Right cardiac atrium (tissue), 5 donors: ENCODE results near the gene ZNF316. TPM values are rescaled to one million over a fixed set of nuclear protein-coding genes. Genes with fewer than 3 reads are reported as not detected.
"Not testable (repeated sequence)": the region's sequence is repeated elsewhere in the genome, so short reads cannot be mapped to it uniquely, and the experiment has no call there.

Source experiments
- ATAC-seq, 2 donors: fragments of 200-7000 bp; cut with Tn5 transposase; one replicate each; pipeline versions ENCODE4 v1.8.0 to v1.9.1; 2020; ENCODE audit warnings: moderate library complexity in 2 of 2, mild to moderate bottlenecking in 1 of 2
- DNase-seq, 3 donors: peaks; one replicate each; pipeline ENCODE4 v3.0.0-alpha.2; 2020
- H3K27ac ChIP-seq: one replicate; pipeline ENCODE4 v1.5.1; 2013; ENCODE audit warnings: mild to moderate bottlenecking, low read length, control low read depth, moderate library complexity
- H3K27me3 ChIP-seq: one replicate; pipeline ENCODE4 v1.6.1; 2013; ENCODE audit not compliant: control insufficient read depth, insufficient read depth
- H3K4me1 ChIP-seq: one replicate; pipeline ENCODE4 v1.6.1; 2013; ENCODE audit warnings: low read length; ENCODE audit not compliant: control insufficient read depth, insufficient read depth
- H3K4me3 ChIP-seq: one replicate; pipeline ENCODE4 v1.5.1; 2013; ENCODE audit warnings: low read length, control low read depth
- H3K9me3 ChIP-seq: one replicate; pipeline ENCODE4 v1.6.1; 2013; ENCODE audit warnings: low read length; ENCODE audit not compliant: control insufficient read depth
- WGBS: extraction: QIAGEN DNeasy Blood & Tissue Kit; methylation state at CpG from one replicate; pipeline ENCODE4 v1.1.7; 2013; 5-methylcytosine and 5-hydroxymethylcytosine counted together
- intact Hi-C, 4 donors: fragments of 100-400 bp; cut with DNase I; formaldehyde crosslinking; loops; one replicate each; pipeline versions ENCODE4 v1.11.0 to v1.14.0; 2022 to 2023
- polyA plus RNA-seq: library from polyadenylated mRNA; stranded (reverse); fragments of 200-250 nt; gene quantifications from one replicate; pipeline ENCODE4 v1.2.3, GENCODE V29; 2013
- total RNA-seq, 4 donors: library from RNA; stranded (reverse); fragmentation: NEBNext Ultra II Directional; extraction: Animal tissue kit (Norgen Biotek cat#: 25700); gene quantifications; one replicate each; pipeline ENCODE4 v1.2.1, GENCODE V29; 2021
- donor health status: healthy with polysubstance abuse.
- donor health status: DM: no; HTN: yes; CAD: no.
- donor health status: DM: no; HTN: no; CAD: no.
- donor health status: DM: no; HTN: yes; CAD: no; lungs with severe emphysema.
- donor health status: DM: yes; HTN: yes; CAD: no.

ZNF316 gene
- total and polyA plus RNA-seq, 5 donors = 11.7 to 20.7 (median 16.9) TPM

DNA sequence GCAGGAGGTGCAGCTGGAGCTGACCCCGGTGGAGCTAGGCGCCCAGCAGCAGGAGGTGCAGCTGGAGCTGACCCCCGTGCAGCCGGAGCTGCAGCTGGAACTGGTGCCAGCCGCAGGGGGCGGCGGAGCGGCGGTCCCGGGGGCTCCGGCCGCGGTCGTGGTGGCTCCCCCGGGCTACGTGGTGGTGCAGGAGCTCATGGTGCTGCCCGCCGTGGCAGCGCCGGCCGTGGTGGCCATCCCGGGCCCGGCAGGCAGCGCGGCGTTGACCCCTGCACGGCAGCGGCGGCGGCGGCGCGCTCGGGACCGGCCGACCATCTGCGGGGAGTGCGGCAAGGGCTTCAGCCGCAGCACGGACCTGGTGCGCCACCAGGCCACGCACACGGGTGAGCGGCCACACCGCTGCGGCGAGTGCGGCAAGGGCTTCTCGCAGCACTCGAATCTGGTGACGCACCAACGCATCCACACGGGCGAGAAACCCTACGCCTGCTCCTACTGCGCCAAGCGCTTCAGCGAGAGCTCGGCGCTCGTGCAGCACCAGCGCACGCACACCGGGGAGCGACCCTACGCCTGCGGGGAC lies 14.9 kb upstream of the ZNF316 start:
- ATAC-seq (no peak), DNase-seq (no peak)
- Histone ChIP-seq H3K27me3 (no peaks in the 10 kb centered on the region), H3K27ac (no peak overlapping the region), H3K9me3 (no peaks in the 10 kb centered on the region), H3K4me3 (no peak overlapping the region), H3K4me1 (no peaks in the 10 kb centered on the region)
- WGBS = 97% methylated on average over 67 of the region's 67 CpGs
- intact Hi-C loops = no loop called here

DNA sequence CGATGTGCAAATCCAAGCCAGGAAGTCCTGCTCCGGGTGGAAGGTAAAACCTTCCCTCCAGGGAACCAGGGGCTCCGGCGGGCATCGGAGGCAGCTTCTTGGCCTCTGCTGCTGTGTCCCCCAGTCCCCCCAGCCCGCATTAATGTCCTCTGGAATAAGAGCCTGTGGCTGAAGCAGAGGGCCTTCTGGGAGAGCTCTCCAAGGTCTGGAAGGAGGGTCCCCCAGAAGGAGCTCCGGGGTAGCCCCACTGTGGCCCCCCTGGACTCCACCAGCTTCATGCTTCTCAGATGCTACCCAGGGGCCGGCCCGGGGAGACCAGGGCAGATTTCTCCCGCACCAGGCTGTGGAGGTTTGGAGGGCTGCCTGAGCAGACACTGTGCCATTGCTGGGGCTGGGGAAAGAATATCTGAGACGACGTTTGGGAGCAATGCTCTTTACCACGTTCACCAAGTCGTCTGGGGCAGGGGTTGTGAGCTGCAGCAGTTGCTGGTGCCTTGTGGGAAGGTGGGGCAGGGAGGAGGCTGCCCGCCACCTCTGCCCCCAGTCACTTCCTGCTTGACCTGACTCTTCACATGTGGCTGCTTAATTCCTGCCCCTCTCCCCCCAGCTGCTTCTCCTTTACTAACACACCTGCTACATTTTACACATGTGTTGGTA lies 13.4 kb upstream of the ZNF316 start:
- H3K4me1 ChIP-seq = no peaks in the 10 kb centered on the region
- DNase-seq (no peak), ATAC-seq (no peak)
- H3K9me3 ChIP-seq = no peaks in the 10 kb centered on the region
- H3K27me3 ChIP-seq = no peaks in the 10 kb centered on the region
- H3K27ac ChIP-seq = no peak overlapping the region
- intact Hi-C loops = no loop called here
- H3K4me3 ChIP-seq = no peak overlapping the region
- 78% methylated on average over 15 of the region's 15 CpGs for WGBS

DNA sequence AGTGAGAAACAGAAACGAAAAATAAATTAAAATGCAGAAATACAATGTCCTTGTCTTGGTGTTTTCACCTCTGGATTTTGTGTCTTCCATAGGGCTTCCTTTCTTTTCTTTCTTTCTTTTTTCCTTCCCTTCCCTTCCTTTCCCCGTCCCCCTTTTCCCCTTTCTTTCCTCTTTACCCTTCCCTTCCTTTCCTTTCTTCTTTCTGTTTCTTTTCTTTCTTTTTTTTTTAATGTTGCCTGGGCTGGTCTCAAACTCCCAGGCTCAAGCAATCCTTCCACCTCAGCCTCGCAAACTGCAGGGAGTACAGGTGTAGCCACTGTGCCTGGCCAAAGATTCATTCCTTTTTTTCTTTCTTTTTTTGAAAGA lies 12.9 kb upstream of the ZNF316 start:
- Histone ChIP-seq H3K9me3 (no peaks in the 10 kb centered on the region), H3K4me1 (no peaks in the 10 kb centered on the region), H3K4me3 (no peak overlapping the region), H3K27ac (no peak overlapping the region), H3K27me3 (no peaks in the 10 kb centered on the region)
- intact Hi-C loops = no loop called here
- DNase-seq (no peak), ATAC-seq (no peak)
- WGBS = 78% methylated on average over 3 of the region's 3 CpGs

DNA sequence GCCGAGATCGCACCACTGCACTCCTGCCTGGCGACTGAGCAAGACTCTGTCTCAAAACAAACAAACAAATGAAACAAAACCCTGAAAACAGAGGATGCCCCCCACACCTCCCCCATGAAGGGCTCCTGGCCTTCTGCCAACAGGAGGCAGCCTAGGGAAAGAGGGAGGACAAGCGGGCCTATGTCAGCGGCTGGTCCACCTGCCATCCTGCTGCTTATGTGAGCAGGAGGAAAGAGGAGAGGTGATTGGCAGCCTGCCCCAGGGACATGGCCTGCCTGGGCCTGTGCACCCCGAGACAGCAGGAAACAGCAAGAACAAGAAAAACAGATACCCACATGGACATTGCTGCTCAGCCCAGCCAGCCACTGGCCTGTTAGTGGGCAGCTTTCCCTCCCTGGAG lies 9.1 kb upstream of the ZNF316 start:
- H3K27me3 ChIP-seq = no peaks in the 10 kb centered on the region
- H3K4me3 ChIP-seq = no peak overlapping the region
- WGBS = 88% methylated on average over 6 of the region's 6 CpGs
- H3K27ac ChIP-seq = no peak overlapping the region
- no peaks in the 10 kb centered on the region for H3K4me1 ChIP-seq
- no peak for ATAC-seq
- intact Hi-C loops = no loop called here
- no peak for DNase-seq
- H3K9me3 ChIP-seq = no peaks in the 10 kb centered on the region

DNA sequence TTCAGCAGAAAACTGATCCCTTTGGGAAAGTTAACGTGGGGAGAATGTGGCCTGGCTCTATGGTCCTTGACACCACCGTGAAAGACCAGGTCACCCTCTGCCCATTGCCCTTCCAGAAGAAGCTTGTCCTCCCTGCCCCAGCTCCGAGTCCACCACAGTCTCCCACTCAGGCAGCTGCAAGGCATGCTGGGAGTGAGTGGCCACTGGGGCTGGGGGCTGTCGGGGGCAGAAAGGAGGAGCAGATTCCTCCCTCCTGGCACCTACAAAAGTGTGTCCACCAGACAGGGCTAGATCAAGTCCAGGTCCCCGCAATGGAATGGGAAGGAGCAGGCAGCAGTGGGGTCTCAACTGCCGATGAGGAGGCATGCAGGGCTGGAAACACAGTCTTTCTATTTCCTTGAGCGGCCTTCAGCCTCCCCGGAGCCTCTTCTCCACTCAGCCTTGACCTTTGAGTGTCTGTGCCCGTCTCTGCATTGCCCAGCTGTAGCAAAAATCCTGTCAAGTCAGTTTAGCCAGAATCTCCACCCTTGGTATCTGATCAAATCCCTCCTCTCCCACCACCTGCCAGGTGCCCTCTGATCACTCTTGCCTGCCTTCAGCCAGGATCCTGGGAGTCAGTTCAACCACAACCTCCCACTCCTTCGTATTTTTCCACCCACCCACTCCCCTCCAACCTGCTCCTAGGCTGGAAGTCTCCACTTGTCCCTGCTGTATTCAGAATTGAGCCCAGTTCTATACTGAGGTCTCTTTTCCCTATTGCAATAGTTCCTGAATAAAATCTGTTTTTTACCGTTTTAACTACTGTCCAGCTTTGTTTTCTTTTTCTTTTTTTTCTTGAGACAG lies 6.9 kb upstream of the ZNF316 start:
- H3K9me3 ChIP-seq = no peaks in the 10 kb centered on the region
- ATAC-seq = no peak
- H3K4me3 ChIP-seq = no peak overlapping the region
- intact Hi-C loops = no loop called here
- 70% methylated on average over 11 of the region's 11 CpGs for WGBS
- H3K27me3 ChIP-seq = no peaks in the 10 kb centered on the region
- DNase-seq = no peak
- no peaks in the 10 kb centered on the region for H3K4me1 ChIP-seq
- no peak overlapping the region for H3K27ac ChIP-seq

DNA sequence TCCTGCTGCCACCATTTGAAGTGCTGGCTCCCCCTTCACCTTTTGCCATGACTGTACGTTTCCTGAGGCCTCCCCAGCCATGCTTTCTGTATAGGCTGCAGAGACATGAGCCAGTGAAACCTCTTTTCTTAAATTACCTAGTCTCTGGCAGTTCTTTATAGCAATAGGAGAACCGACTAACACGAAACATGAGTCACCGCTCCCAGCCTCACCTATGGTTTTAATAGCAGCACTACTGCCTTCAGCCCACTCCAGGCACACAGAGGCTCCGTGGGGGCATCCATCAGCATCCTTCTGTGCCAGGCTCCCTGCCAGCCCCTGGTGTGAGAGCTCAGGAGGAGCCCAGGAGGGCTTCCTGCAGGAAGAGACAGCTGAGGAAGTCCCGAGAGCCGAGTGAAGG lies 5.5 kb upstream of the ZNF316 start:
- 75% methylated on average over 7 of the region's 7 CpGs for WGBS
- DNase-seq = no peak
- intact Hi-C loops = no loop called here

DNA sequence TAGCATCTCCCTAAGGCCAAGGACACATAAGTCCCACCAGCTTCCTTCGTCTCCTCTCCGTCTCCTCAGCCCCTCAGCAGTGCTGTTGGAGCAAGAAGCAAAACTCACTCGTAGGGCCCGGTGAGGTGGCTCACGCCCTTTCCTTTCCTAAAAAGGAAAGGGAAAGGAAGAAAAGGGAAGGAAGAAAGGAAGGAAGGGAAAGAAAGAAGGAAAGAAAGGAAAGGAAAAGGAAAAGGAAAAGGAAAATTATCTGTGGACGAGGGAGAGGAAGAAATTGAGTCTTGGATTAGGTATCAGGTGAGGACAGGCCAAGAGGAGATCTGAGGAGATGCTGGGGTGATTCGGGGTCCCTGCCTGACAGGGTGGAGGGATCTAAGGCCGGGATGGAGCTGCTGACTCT lies 3.1 kb upstream of the ZNF316 start:
- Histone ChIP-seq H3K4me1 (no peaks in the 10 kb centered on the region), H3K9me3 (no peaks in the 10 kb centered on the region), H3K27ac (no peak overlapping the region), H3K27me3 (no peaks in the 10 kb centered on the region), H3K4me3 (no peak overlapping the region)
- no peak for ATAC-seq
- intact Hi-C loops = no loop called here
- no peak for DNase-seq
- WGBS = 68% methylated on average over 8 of the region's 8 CpGs

More for the DNA sequence above, 5.5 kb upstream of the ZNF316 start:
- Histone ChIP-seq H3K4me3 (no peak overlapping the region), H3K27me3 (no peaks in the 10 kb centered on the region), H3K9me3 (no peaks in the 10 kb centered on the region), H3K4me1 (no peaks in the 10 kb centered on the region), H3K27ac (no peak overlapping the region)
- no peak for ATAC-seq

DNA sequence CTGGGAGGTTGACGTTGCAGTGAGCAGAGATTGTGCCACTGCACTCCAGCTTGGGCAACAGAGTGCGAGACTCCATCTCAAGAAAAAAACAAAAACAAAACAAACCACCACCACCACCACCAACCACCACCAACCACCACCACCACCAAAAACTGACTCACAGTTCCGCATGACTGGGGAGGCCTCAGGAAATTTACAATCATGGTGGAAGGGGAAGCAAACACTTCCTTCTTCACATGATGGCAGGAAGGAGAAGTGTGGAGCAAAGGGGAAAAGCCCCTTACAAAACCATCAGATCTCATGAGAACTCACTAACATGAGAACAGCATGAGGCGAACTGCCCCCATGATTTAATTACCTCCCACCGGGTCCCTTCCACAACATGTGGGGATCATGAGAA lies 2.1 kb upstream of the ZNF316 start:
- H3K27ac ChIP-seq, H3K4me3 ChIP-seq, H3K27me3 ChIP-seq, intact Hi-C loops, H3K4me1 ChIP-seq, DNase-seq, H3K9me3 ChIP-seq, ATAC-seq: not testable (repeated sequence)
- WGBS = 86% methylated on average over 5 of the region's 5 CpGs

DNA sequence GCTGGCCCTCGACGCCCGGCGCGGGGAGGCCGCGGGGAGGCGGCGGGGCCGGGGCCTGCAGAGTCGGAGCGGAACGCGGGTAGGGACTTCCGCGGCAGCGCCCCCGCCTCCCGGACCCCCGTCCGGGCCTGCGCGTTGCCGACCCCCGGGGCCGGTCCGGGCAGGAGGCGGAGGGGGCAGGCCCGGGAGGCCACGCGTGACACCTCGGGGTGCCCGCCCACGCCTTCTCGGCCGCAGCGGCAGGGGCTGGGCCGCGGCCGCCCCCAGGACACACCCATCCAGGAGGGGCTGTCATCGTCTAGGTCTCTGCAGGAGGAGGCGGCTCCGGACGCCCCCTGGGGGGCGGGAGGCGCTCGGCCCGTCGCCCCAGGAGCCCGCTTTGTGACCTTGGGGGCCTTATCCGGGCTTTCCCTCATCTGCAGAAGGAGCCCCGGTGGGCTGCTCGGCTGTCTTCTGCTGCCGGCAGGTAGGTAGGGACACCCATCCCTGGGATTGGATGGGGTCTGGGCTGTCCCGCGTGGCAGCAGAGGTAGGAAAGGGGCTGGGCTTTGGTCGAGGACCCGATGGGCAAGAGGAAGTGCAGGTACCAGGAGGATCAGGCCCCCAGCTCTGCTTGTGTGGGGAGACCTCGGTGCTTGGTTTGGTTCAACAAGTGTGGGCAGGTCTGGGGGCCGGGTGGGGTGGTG lies 569 bp downstream of the ZNF316 start:
- intact Hi-C loops = no loop called here
- WGBS = 2% methylated on average over 60 of the region's 60 CpGs
- ATAC-seq (peak; percentile 16 to 33), DNase-seq (peak in 1 of 3 donors; percentile 43)
- H3K4me1 ChIP-seq = no peaks in the 10 kb centered on the region
- H3K9me3 ChIP-seq = no peaks in the 10 kb centered on the region
- H3K27me3 ChIP-seq = no peaks in the 10 kb centered on the region
- no peak overlapping the region for H3K27ac ChIP-seq
- H3K4me3 ChIP-seq = peak overlapping the region; percentile 97

DNA sequence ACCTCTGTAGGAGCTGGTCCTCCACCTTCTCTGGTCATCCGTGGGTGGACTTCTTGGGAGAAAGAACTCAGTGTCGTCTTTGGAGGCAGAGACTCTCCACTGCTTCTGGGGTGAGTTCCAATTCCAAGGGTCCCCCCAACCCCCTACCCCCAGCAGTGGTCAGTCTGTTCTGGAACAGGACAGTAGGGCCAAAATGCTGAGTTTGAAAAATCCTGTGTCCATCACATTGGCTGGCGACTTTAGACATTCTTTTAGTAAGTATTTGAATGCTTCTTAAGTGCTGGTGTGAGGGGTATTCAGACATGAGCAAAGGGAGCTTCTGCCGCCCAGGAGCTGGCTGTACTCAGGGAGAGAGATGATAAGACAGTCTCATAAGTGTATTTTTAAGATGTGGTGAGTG lies 1.9 kb downstream of the ZNF316 start:
- no peaks in the 10 kb centered on the region for H3K27me3 ChIP-seq
- H3K27ac ChIP-seq = no peak overlapping the region
- no peaks in the 10 kb centered on the region for H3K4me1 ChIP-seq
- no peaks in the 10 kb centered on the region for H3K9me3 ChIP-seq
- DNase-seq = no peak
- no peak overlapping the region for H3K4me3 ChIP-seq
- 70% methylated on average over 4 of the region's 4 CpGs for WGBS
- intact Hi-C loops = no loop called here
- ATAC-seq = no peak

DNA sequence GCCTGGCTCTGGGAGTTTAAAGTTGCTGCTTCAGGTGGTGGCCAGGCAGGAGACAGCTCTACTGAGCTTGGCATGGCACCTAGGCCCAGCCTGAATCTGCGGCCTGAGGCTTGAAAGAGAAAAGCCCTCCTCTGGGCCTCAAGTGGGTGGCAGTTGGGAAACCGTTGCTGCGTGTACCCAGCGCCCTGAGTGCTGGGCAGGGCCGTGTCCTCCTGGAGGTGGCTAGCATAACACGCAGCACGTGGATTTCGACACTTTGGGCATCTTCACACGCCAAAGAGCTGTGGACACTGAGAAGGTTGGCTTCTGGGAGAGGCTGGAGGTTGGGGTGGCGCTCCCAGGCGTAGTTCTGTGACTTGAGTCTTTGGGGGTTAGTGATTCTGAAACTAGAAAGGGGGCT lies 2.5 kb downstream of the ZNF316 start:
- DNase-seq (no peak), ATAC-seq (no peak)
- Histone ChIP-seq H3K27ac (no peak overlapping the region), H3K9me3 (no peaks in the 10 kb centered on the region), H3K4me3 (no peak overlapping the region), H3K4me1 (no peaks in the 10 kb centered on the region), H3K27me3 (no peaks in the 10 kb centered on the region)
- 90% methylated on average over 11 of the region's 11 CpGs for WGBS
- intact Hi-C loops = no loop called here
